Stimulated activated CD4-positive, alpha-beta T cell treated with anti-CD3 and anti-CD28 coated beads, Interleukin-2, amount 100 ng/mL, for 48 hours (primary cell): Measurements from ENCODE around the gene CSNK2A2.

Experiments used
- DNase-seq, 2 donors: peaks; one replicate each; pipeline ENCODE4 v3.0.0-alpha.2; 2020

The CSNK2A2 gene

GRCh38 chr16:58129097-58129936 lies 68.6 kb downstream of the CSNK2A2 start, which contains the start of gene CFAP20:
Gene CFAP20 (minus strand): TSS chr16:58129381. CDS start chr16:58129115, 266 bp downstream.
- DNase-seq: peak; percentile 90 to 92

GRCh38 chr16:58128711-58129096 lies 69.2 kb downstream of the CSNK2A2 start:
- no peak for DNase-seq

- DNase-seq: no peak
These were observed 69.7 kb downstream of the CSNK2A2 start for GRCh38 chr16:58128181-58128631.

GRCh38 chr16:58127634-58128033 lies 70.3 kb downstream of the CSNK2A2 start:
- DNase-seq: no peak

- DNase-seq: no peak
These were observed 70.8 kb downstream of the CSNK2A2 start for GRCh38 chr16:58127033-58127556.

- no peak for DNase-seq
These were observed 71.4 kb downstream of the CSNK2A2 start for GRCh38 chr16:58126451-58126961.

- no peak for DNase-seq
These were observed 72.0 kb downstream of the CSNK2A2 start for GRCh38 chr16:58125781-58126335.

GRCh38 chr16:58125041-58125440 lies 72.9 kb downstream of the CSNK2A2 start:
- DNase-seq: no peak

- DNase-seq: no peak
These were observed 73.3 kb downstream of the CSNK2A2 start for GRCh38 chr16:58124601-58124915.

- no peak for DNase-seq
These were observed 73.9 kb downstream of the CSNK2A2 start for GRCh38 chr16:58123896-58124600.

GRCh38 chr16:58121132-58121531 lies 76.8 kb downstream of the CSNK2A2 start:
- no peak for DNase-seq

- no peak for DNase-seq
These were observed 77.7 kb downstream of the CSNK2A2 start for GRCh38 chr16:58120234-58120633.

- DNase-seq: no peak
These were observed 78.4 kb downstream of the CSNK2A2 start for GRCh38 chr16:58119509-58119845.

GRCh38 chr16:58118801-58119508 lies 79.0 kb downstream of the CSNK2A2 start:
- no peak for DNase-seq

- DNase-seq: no peak
These were observed 81.4 kb downstream of the CSNK2A2 start for GRCh38 chr16:58116529-58116928.

GRCh38 chr16:58116081-58116480 lies 81.8 kb downstream of the CSNK2A2 start:
- DNase-seq: no peak

- DNase-seq: no peak
These were observed 82.8 kb downstream of the CSNK2A2 start for GRCh38 chr16:58114827-58115825.

- no peak for DNase-seq
These were observed 86.6 kb downstream of the CSNK2A2 start for GRCh38 chr16:58111302-58111627.

GRCh38 chr16:58110571-58111301 lies 87.2 kb downstream of the CSNK2A2 start:
- DNase-seq: no peak

GRCh38 chr16:58109881-58110280 lies 88.0 kb downstream of the CSNK2A2 start:
- no peak for DNase-seq

GRCh38 chr16:58109330-58109729 lies 88.6 kb downstream of the CSNK2A2 start:
- no peak for DNase-seq
